ENCODE results near the gene EVX2.

Gene EVX2

GRCh38 chr2:176035013-176035691 is 48.6 kb downstream of the EVX2 start:
- no peak for DNase-seq

GRCh38 chr2:176027806-176028205 is 56.0 kb downstream of the EVX2 start:
- DNase-seq = no peak

All from fibroblast of skin of right biceps (primary cell).